NT2/D1 (cell line): Measurements from ENCODE around the gene CEP152.
"Not testable (repeated sequence)": the region's sequence is repeated elsewhere in the genome, so short reads cannot be mapped to it uniquely, and the experiment has no call there.

ENCODE experiments used
- DNase-seq: peaks from one replicate; pipeline ENCODE4 v3.0.0-alpha.2; 2011; ENCODE audit warnings: low read depth, low spot score
- H3K27me3 ChIP-seq: 2 replicates; pipeline ENCODE4 v1.6.0; 2011; ENCODE audit warnings: mild to moderate bottlenecking; ENCODE audit not compliant: insufficient read length, insufficient read depth
- H3K36me3 ChIP-seq: 2 replicates; pipeline ENCODE4 v1.6.1; 2011; ENCODE audit warnings: mild to moderate bottlenecking, low read length, mixed read lengths; ENCODE audit not compliant: insufficient read depth, insufficient read length
- H3K4me1 ChIP-seq: 2 replicates; pipeline ENCODE4 v1.5.1; 2011; ENCODE audit not compliant: insufficient read depth, insufficient read length
- H3K4me3 ChIP-seq: 2 replicates; pipeline ENCODE4 v1.5.1; 2011; ENCODE audit warnings: low read depth; ENCODE audit not compliant: insufficient read length
- H3K9ac ChIP-seq: 2 replicates; pipeline ENCODE4 v1.6.0; 2011; ENCODE audit warnings: low read depth; ENCODE audit not compliant: insufficient read length
- H3K9me3 ChIP-seq: 2 replicates; pipeline ENCODE4 v1.5.1; 2011; ENCODE audit warnings: mild to moderate bottlenecking, low read length; ENCODE audit not compliant: insufficient read depth
- SUZ12 ChIP-seq: IDR thresholded peaks from 2 replicates; pipeline ENCODE4 v1.6.1; 2011; ENCODE audit not compliant: insufficient read length, insufficient read depth; ENCODE audit errors: extremely low read depth
- YY1 ChIP-seq: IDR thresholded peaks from 2 replicates; pipeline ENCODE4 v1.6.1; 2011; ENCODE audit not compliant: insufficient read length, insufficient read depth
- ZNF274 ChIP-seq: IDR thresholded peaks from 2 replicates; pipeline ENCODE4 v1.6.1; 2011; ENCODE audit warnings: mild to moderate bottlenecking, low read depth, low read length

Gene CEP152

DNA sequence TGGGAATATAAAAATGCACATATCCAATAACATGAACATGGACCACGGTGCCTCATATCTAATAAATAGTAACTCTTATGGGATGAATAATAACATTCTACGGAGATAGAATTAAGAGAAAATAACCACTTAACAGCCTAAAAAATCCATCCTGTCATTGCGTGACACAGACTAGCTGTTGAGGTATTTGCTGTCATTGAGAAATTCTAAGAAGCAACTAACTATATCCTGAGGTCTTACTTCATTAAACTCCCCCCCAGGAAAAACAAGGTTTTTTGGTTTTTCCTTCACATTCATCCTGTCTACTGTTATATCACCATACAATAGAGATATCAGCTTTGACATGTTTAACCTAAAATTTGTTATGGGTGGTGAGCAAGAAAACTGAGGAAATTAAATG is 14.3 kb downstream of the CEP152 start:
- Histone ChIP-seq H3K36me3 (peaks cover 35% of the 10 kb centered on the region), H3K4me3 (no peak overlapping the region), H3K27me3 (no peaks in the 10 kb centered on the region), H3K4me1 (no peaks in the 10 kb centered on the region), H3K9me3 (no peaks in the 10 kb centered on the region), H3K9ac (no peak overlapping the region)
- TF ChIP-seq ZNF274 (no peak), SUZ12 (no peak), YY1 (no peak)
- DNase-seq = no peak

- TF ChIP-seq YY1 (no peak), ZNF274 (no peak), SUZ12 (no peak)
- H3K36me3 ChIP-seq = peaks cover 37% of the 10 kb centered on the region
- H3K27me3 ChIP-seq = no peaks in the 10 kb centered on the region
These were observed 15.0 kb downstream of the CEP152 start for GRCh38 chr15:48795901-48796300.

GRCh38 chr15:48794697-48795134 is 16.2 kb downstream of the CEP152 start:
- H3K9me3 ChIP-seq = no peaks in the 10 kb centered on the region
- peaks cover 44% of the 10 kb centered on the region for H3K36me3 ChIP-seq
- no peak for TF ChIP-seq SUZ12
- no peak for TF ChIP-seq ZNF274
- no peak for TF ChIP-seq YY1
- H3K4me1 ChIP-seq = no peaks in the 10 kb centered on the region
- no peak overlapping the region for H3K4me3 ChIP-seq
- no peaks in the 10 kb centered on the region for H3K27me3 ChIP-seq
- no peak overlapping the region for H3K9ac ChIP-seq
- DNase-seq = no peak

More at GRCh38 chr15:48795901-48796300, 15.0 kb downstream of the CEP152 start:
- DNase-seq = no peak
- H3K4me3 ChIP-seq = no peak overlapping the region
- no peaks in the 10 kb centered on the region for H3K9me3 ChIP-seq
- no peaks in the 10 kb centered on the region for H3K4me1 ChIP-seq
- H3K9ac ChIP-seq = no peak overlapping the region

- no peak overlapping the region for H3K4me3 ChIP-seq
- H3K9ac ChIP-seq = no peak overlapping the region
- DNase-seq = no peak
- no peaks in the 10 kb centered on the region for H3K4me1 ChIP-seq
- H3K36me3 ChIP-seq = peaks cover 50% of the 10 kb centered on the region
- no peak for TF ChIP-seq YY1
- TF ChIP-seq ZNF274 = no peak
- no peak for TF ChIP-seq SUZ12
- no peaks in the 10 kb centered on the region for H3K27me3 ChIP-seq
- no peaks in the 10 kb centered on the region for H3K9me3 ChIP-seq
These were observed 18.5 kb downstream of the CEP152 start for GRCh38 chr15:48792408-48792807.

DNA sequence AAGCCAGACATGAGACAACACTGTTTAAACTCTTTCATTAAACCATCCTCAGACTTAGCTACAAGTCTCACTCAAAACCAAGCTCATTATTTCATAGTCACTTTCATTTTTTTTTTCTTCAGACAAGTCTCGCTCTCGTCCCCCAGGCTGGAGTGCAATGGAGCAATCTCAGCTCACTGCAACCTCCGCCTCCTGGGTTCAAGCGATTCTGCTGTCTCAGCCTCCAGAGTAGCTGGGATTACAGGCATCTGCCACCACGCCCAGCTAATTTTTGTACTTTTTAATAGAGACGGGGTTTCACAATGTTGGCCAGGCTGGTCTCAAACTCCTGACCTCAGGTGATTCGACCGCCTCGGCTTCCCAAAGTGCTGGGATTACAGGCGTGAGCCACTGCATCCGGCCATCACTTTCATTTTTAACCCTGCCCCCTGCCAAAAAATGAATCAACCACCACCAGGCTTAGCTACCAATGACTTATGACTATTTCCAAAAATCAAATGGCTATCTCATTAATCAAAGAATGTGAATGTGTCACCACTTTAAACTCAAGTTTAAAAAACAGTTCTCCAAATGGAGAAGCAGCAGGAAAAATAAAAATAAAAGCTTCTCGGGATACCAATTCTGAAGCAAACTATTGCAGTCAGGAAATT is 20.3 kb downstream of the CEP152 start:
- H3K9ac ChIP-seq, H3K27me3 ChIP-seq, DNase-seq, H3K4me3 ChIP-seq, H3K4me1 ChIP-seq, H3K9me3 ChIP-seq: not testable (repeated sequence)
- peaks cover 39% of the 10 kb centered on the region for H3K36me3 ChIP-seq

DNA sequence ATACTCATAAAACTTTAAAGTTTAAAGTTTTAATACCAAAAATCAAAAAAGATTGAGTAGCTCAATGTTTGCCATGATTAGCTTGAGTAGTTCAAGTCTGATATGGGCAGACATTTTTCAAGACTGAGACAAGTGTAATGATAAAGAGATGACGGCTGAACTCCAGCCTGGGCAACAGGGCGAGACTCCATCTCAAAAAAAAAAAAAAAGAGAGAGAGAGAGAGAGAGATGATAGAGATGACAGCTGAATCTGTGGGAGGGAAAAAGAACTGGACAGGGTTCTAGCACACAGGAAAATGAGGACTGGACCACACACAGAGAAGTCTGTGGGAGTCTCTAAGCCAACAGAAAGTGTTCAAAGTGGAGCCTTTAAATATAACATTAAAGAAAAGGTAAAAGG is 25.2 kb downstream of the CEP152 start:
- TF ChIP-seq SUZ12 (no peak), YY1 (no peak), ZNF274 (no peak)
- no peaks in the 10 kb centered on the region for H3K9me3 ChIP-seq
- no peaks in the 10 kb centered on the region for H3K27me3 ChIP-seq
- no peak for DNase-seq
- H3K36me3 ChIP-seq = peaks cover 53% of the 10 kb centered on the region
- H3K4me3 ChIP-seq = no peak overlapping the region
- no peak overlapping the region for H3K9ac ChIP-seq
- no peaks in the 10 kb centered on the region for H3K4me1 ChIP-seq

GRCh38 chr15:48785195-48785594 is 25.7 kb downstream of the CEP152 start:
- no peak overlapping the region for H3K9ac ChIP-seq
- no peaks in the 10 kb centered on the region for H3K4me1 ChIP-seq
- H3K27me3 ChIP-seq = no peaks in the 10 kb centered on the region
- no peak for TF ChIP-seq ZNF274
- no peak for TF ChIP-seq SUZ12
- TF ChIP-seq YY1 = no peak
- no peaks in the 10 kb centered on the region for H3K9me3 ChIP-seq
- peaks cover 53% of the 10 kb centered on the region for H3K36me3 ChIP-seq
- H3K4me3 ChIP-seq = no peak overlapping the region
- no peak for DNase-seq

DNA sequence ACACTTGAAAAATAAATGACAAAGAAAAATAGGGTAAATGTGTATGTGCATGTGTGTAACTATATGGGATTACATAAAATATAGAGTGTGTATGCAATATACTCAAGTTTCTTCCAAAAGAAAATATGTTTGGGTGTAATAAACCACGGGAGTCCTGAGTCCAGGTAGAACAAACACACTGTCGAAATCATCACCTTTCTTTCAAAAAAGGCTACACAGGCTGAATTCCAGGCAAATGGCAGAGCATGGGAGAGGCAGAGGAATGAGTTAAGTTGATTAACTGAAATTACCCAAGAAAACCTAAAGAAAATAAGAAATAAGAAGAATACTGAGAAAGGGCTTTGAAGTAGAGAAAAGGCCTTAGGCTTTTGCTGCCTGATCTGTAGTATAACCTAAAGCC is 26.1 kb downstream of the CEP152 start:
- no peak overlapping the region for H3K9ac ChIP-seq
- peaks cover 53% of the 10 kb centered on the region for H3K36me3 ChIP-seq
- H3K4me3 ChIP-seq = no peak overlapping the region

More for the DNA sequence above, 26.1 kb downstream of the CEP152 start:
- DNase-seq = no peak
- Histone ChIP-seq H3K9me3 (no peaks in the 10 kb centered on the region), H3K27me3 (no peaks in the 10 kb centered on the region), H3K4me1 (no peaks in the 10 kb centered on the region)
- TF ChIP-seq ZNF274 = no peak
